NOMO-1 (cell line): Measurements from ENCODE around the gene TTC1.

Experiments
- DNase-seq, 2 experiments: peaks; one replicate each; lab custom pipeline; 2025; ENCODE audit not compliant: unreplicated experiment in 2 of 2; lab: John Stamatoyannopoulos, UW

TTC1 gene

DNA sequence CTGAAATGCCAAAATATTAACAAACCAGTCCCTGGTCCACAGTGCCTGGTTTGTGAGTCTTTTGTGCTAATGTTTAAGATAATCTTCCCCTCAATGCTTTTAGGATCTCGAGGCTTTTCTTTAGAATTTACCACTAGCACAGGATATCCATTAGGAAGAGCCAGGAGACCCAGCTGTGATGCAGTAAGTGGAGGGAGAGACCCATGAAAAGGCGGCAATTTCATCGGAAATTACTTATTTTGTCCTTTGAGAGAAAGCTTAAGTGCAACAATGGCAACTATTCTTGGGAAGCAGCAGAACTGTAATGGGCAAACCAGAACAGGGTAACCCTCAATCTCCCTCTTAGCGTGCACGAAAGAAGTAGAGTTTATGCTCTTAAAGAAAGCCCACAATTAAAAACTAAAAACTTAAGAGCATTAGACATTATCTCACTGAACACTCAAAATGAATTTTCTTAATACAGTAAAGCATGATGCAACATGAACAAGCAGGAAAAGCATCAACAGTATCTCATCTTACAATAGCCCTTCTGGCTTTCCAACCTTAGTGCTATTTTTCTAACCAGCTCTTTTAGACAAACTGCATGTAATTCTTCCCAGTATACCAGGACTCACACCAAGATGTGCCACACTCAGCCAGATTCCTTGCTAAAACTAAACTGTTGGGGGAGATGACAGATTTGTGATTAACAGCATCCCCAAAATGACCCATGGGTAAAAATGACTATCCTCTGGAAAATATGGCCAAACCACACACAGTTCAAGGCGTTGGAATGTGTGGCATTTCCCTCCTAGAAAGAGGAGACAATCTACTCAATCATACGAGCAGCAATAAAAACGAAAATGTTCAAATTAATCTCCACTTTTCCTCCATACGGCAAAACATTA lies 73.9 kb downstream of the TTC1 start:
- no peak for DNase-seq

DNA sequence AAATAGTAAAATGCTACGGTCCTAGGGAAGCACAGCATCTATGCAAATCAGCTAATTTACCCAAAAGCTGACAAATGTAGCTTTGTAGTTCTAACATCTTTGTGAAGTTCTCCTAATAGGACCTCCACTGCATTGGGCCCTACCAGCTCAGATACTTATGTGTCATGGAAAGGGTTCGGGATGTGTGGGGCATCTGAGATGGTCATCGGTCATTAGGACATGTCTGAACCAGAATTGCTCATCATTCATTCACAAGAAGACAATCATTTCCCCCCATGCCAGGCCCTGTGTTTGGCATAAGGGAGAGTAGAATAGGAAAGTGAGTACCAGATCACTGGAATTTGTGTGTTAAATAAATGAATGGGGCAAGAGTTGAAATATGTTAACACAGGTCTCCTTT lies 74.6 kb downstream of the TTC1 start:
- no peak for DNase-seq

DNA sequence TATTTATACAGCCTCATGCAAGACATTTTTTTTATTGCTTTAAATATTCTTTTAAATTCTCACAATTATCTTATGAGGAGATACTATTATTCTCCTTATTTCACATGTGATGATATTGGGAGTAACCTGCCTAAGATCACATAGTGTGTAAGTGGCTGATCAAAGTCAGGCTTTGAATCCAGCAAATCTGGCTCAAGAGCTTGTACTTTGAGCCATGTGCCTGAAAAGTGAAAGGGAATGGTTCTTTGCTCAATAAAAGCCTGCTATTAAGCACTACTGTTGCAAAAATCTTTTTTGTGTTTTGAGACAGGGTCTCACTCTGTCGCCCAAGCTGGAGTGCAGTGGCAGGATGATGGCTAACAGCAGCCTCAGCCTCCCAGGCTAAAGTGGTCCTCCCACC lies 75.2 kb downstream of the TTC1 start:
- DNase-seq: no peak

DNA sequence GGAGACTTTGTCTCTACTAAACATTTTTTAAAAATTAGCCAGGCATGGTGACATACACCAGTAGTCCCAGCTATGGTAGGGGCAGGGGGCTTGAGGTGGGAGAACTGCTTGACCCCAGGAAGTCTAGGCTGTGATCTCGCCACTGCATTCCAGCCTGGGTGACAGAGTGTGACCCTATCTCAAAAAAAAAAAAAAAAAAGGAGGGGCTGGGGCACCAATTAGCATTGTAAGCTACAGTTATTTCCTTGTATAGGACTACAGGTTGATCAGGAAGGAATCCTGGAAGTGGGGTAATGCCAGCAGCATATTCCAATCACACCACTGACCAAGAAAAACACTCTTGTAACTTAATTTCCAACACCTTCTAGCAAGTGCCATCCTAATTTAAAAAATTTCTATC lies 78.3 kb downstream of the TTC1 start:
- DNase-seq: no peak

DNA sequence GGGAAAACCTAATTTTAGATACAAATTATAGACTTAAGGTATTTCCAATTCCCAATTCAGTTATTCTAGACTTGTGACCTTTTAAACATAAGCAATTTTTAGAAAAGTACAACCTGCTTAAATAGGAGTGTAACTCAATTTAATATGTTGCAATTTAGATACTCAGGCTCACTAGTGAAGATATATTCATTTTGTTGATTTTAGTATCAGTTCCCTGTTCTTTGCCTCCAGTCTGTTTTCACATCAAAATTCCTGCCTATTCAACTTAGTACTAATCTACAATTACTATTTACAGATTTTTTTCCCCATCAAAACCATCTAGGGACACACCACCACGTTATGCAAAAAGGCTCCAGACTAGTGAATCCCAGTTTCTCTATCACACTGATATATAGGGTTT lies 79.9 kb downstream of the TTC1 start:
- DNase-seq: peak in 1 of 2 experiments; percentile 79

DNA sequence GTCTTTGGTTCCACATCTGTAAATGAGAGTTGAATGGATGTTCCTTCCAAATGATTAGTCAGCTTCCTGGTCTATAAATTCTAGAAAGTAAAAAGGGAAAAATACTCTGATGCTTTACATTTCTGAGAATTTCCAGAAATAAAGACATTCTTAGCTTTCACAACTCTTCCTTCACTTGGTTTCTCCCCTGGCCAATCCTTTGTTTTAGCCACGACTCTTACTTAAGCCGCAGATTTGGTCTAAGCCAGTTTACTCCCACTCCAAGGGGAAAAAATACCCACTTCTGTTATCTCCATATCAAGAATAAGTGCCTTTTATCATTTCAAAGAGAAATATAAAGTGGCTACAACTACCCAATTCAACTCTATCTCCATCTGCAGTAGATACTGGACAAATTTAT lies 80.6 kb downstream of the TTC1 start:
- no peak for DNase-seq

DNA sequence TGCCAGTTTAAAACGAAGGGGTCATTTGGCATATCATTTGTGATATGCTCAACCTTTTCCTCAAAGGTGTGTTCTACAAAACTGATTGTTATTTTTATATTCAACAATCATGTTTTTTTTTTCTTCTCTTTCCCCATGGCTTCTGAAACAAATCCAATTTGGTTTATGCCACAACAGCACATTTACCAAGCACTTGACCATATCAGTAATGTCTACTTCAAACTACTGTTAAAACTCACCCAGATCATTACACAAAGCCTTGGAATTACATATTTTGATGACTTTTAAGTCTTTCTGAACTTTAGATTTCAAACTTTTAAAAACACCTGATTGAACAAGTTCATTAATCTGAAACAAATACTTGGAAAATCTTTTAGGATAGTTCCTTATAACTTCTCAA lies 81.1 kb downstream of the TTC1 start:
- DNase-seq: no peak

DNA sequence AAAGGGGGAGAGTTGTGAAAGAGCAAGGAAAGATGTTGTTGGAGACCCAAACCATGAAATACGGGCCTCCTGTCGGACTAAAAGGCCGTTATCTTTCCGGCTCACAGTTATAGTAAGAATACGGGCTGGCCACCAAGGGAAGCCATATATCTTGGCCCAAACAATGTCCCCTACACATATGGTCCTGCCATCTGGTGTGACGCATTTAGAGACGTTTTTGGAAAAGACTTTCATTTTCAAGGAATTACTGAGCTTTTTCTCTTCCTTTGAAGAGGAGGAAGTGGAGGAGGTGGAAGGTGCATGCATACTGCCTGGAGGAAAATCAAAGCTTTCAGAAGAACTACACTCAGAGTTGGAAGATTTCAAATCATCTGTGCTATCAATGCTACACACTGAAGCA lies 83.6 kb downstream of the TTC1 start:
- no peak for DNase-seq

DNA sequence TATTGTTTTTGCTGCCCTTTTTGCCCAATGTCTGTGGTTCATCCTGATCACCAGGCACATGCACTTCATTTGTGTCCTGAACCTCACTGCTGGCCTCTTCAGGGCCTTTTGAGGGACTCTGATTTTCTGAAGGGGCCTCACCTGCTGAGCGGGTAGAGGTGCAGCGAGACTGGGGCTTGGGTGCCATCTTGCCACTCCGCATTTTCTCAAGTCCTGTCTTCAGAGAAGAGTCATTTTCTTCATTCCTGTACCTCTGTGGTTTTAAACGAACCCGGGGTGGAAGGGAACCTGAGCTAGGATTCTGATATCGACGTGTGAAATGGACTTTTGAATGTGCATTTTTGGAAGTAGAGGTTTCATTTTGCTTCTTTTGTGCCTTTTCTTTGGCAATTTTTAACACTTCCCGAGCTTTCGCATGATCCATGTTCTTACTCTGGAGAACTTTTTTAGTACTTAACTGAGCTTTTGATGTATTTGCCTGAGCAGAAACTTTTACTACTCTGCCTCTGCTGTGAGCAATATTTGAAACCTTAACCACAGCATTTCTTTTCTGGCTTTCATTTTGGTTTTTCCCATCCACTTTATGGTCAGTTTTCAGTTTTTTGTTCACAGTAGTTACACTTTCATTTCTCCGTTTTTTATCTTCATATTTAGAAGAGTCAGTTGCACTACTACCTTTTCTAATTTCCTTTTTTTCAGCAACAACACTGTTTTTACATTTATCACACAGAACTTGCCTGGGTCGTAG lies 84.2 kb downstream of the TTC1 start:
- peak; percentile 5 to 41 for DNase-seq

DNA sequence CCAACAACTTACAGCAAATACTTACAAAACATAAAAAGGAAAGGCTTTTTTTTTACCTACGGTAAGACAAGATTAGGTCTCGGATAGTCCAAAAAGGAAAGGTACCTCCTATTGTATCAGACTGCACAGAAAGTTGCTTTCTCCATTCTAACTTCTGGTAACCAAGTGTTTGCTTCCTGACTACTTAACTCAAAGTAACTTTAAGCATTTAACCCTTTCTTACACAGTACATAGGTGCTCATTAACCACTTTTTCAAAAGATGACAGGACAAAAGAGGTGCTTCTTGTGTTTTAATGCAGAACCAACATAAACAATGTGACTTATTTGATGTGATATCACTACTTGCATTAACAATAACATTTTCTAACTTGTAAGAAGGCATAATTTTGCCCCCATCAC lies 87.2 kb downstream of the TTC1 start:
- no peak for DNase-seq

DNA sequence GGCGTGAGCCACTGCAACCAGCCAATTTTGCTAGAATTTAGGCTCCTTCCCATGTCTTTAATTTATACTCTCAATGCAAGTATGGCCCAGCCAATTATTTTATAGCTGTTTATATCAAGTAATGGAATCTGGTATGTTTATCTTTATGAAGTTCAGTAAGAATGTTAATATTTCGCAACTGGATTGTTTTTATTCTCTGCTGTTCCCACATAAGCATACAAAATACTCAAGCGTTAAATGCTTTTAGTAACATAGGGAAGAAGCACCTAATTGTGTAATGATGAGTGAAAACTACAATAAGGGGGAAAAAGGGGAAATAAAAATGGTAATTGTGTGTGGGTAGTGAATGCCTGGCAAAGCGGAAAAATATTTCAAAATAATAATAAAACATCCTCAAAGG lies 89.1 kb downstream of the TTC1 start:
- DNase-seq: peak; percentile 70 to 94

DNA sequence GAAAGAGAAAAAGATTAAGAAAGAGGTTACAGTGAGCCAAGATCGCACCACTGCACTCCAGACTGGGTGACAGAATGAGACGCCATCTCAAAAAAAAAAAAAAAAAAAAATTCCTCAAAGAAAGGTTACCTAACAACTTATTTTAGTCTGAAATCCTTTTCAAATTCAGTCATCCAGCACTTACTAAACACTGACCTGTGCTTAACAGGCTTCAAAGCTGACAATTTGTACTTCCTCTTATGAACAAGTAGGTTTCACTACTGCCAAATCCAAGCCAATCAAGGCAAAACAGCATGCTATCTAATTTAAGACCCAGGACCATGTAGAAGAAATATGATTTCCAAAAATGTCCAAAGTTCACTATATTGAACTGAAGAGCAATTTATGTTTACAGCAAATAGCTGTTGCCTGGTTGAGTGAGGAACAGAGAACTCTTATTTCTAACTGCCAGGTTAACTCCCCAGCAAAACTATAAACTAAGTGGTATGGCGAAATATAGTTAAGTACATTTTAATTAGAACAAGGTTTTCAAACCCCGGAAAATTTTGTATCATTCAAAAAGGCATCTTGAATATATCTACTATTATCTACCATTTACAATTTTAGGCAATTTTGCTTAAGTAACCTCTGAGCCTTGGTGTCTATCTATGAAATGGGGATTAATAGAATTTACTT lies 96.9 kb downstream of the TTC1 start:
- DNase-seq: peak; percentile 57 to 91

DNA sequence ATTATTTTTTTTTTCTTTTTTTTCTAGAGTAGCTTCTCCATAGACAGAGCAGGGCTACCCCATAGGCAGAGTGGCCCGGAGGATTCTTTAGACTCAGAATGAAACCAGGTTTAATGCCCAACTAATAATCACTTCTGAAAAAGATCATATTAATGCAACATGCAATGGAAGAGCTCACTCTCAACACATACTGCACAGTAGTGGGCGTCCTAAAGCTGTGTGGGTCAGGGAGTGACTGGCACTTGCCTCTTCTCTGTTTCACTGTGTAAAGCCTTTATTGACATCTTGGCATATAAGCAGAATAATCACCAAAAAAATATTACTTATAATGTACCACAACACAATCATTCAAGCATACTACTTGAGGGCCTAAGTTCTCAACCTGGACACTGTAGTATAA lies 99.2 kb downstream of the TTC1 start:
- no peak for DNase-seq
